ENCODE data around the gene SNX10. TPM values are rescaled to one million over a fixed set of nuclear protein-coding genes. Genes with fewer than 3 reads are reported as not detected.

The SNX10 gene
- total and polyA plus RNA-seq, 2 of the 8 experiments (the other 6 are each of a cell fraction or from before 2014, with no cell fraction given), result 4.4 to 9.6 TPM

DNA sequence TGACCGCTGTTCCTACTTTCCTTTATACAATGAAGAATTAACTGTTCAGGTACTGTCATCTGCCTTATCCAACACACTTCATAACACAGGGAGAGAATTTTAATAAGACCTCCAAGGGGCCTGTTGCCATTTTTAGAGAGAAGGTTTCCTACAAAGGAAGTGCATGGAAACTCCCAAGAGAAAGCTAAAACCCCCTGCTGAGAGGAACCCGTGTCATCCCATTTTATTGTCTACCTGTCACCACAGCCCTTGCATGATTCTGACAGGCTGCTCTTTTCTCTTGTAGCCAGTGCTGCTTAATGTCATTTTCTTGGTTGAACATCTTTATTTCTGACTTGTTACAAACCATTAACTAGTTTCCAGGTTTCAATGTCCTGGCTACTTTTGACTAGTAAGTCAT is 98.4 kb downstream of the SNX10 start:
- no peak overlapping the region for H2BK15ac ChIP-seq (ENCODE audit: low read length)
- H3K27ac ChIP-seq (ENCODE audit: low read depth, low read length), result no peak overlapping the region
- WGBS, 2 experiments (ENCODE audit: extremely low coverage in 1 of 2, insufficient coverage in 1 of 2, insufficient read length in 1 of 2, insufficient replicate concordance in 2 of 2, low coverage in 1 of 2, low lambda C conversion rate in 2 of 2, missing lambda C conversion rate in 1 of 2), result 82% methylated on average over 2 of the region's 2 CpGs; no CpG with 5 or more reads in 1 of the 2 experiments
- no peak overlapping the region for H4K8ac ChIP-seq (ENCODE audit: extremely low read depth, insufficient read depth, low read length)
- ChIA-PET POLR2A (ENCODE audit: partially characterized antibody) (interaction anchor here (2.2 kb wide), 1 partner anchor 9 kb away, joined by 8 read pairs; no protein-coding TSS in a partner anchor), CTCF (ENCODE audit: partially characterized antibody) (interaction anchor here (0.7 to 4.6 kb wide), 3 partner anchors 12 to 186 kb away, joined by 3 to 17 read pairs (median 8); no protein-coding TSS in a partner anchor)
- H3K14ac ChIP-seq (ENCODE audit: insufficient read length), result no peak overlapping the region
- no peaks in the 10 kb centered on the region for H3K79me2 ChIP-seq (ENCODE audit: control insufficient read depth in 1 of 2, insufficient read depth in 2 of 2, low read length in 2 of 2)
- no peak overlapping the region for H2BK5ac ChIP-seq (ENCODE audit: low read depth, low read length)
- DNase-seq (ENCODE audit: low read depth in 1 of 2, low spot score in 2 of 2), result no peak
- no peaks in the 10 kb centered on the region for H3K9me3 ChIP-seq (ENCODE audit: insufficient read depth in 2 of 2, low read depth in 1 of 2, low read length in 1 of 2)
- peaks cover 0 to 5% (median 1%) of the 10 kb centered on the region in 4 experiments; a peak in 1 of 7 replicates for H3K4me1 ChIP-seq (replicated peaks in 1 of 4; ENCODE audit: control insufficient read depth in 3 of 4, insufficient read depth in 4 of 4, low read length in 3 of 4)
- no peaks in the 10 kb centered on the region for H4K20me1 ChIP-seq (replicated peaks in 1 of 2; ENCODE audit: control insufficient read depth in 1 of 2, insufficient read depth in 2 of 2, low read length in 2 of 2)
- H2BK20ac ChIP-seq (ENCODE audit: low read length), result no peak overlapping the region
- no peak overlapping the region for H3K23ac ChIP-seq (ENCODE audit: insufficient read length)
- no peak overlapping the region for H2BK120ac ChIP-seq (replicated peaks; ENCODE audit: low read depth, low read length)
- H3K4me3 ChIP-seq (ENCODE audit: extremely low read depth in 1 of 4, insufficient read depth in 2 of 4, low read depth in 3 of 4, low read length in 4 of 4), result no peak overlapping the region
- no peak for FAIRE-seq
- no peak overlapping the region for H3K4me2 ChIP-seq (ENCODE audit: insufficient read depth in 1 of 2, low read depth in 2 of 2, low read length in 2 of 2)
- no peak overlapping the region for H4K91ac ChIP-seq (replicated peaks; ENCODE audit: insufficient read length, low read length)
- H3K36me3 ChIP-seq (ENCODE audit: control insufficient read depth in 2 of 4, insufficient read depth in 4 of 4, low read length in 3 of 4), result no peaks in the 10 kb centered on the region
- no peak overlapping the region for H3K9ac ChIP-seq (replicated peaks in 1 of 4; ENCODE audit: extremely low read depth in 1 of 4, low read depth in 3 of 4, low read length in 3 of 4)
- H3K18ac ChIP-seq (ENCODE audit: extremely low read depth, low read length), result no peak overlapping the region
- H3K4ac ChIP-seq (replicated peaks; ENCODE audit: insufficient read length, low read depth, low read length), result no peak overlapping the region
- no peaks in the 10 kb centered on the region for H3K79me1 ChIP-seq (ENCODE audit: low read depth, low read length)
- no peaks in the 10 kb centered on the region for H3K23me2 ChIP-seq (ENCODE audit: low read depth, low read length)
- no peak overlapping the region for H2AFZ ChIP-seq (ENCODE audit: low read length)
- H3K27me3 ChIP-seq (replicated peaks in 1 of 4; ENCODE audit: control insufficient read depth in 3 of 4, extremely low read depth in 1 of 4, insufficient read depth in 3 of 4, low read length in 3 of 4), result no peaks in the 10 kb centered on the region
- H2BK12ac ChIP-seq (ENCODE audit: low read depth, low read length), result no peak overlapping the region
- H2AK5ac ChIP-seq (ENCODE audit: low read depth, low read length), result no peak overlapping the region
- H3K56ac ChIP-seq (replicated peaks; ENCODE audit: insufficient read length, low read depth, low read length), result no peak overlapping the region
- H4K5ac ChIP-seq (ENCODE audit: insufficient read length, low read depth, low read length), result no peak overlapping the region
- no peak for TF ChIP-seq ASH2L (IDR thresholded peaks at IDR 0.05; ENCODE audit: low read length)

Data from H1 (cell line).